Measurements from ENCODE around the gene HDAC4.
A peak's percentile ranks its signal among the peaks of the same experiment; 100 is the strongest.

Gene HDAC4

DNA sequence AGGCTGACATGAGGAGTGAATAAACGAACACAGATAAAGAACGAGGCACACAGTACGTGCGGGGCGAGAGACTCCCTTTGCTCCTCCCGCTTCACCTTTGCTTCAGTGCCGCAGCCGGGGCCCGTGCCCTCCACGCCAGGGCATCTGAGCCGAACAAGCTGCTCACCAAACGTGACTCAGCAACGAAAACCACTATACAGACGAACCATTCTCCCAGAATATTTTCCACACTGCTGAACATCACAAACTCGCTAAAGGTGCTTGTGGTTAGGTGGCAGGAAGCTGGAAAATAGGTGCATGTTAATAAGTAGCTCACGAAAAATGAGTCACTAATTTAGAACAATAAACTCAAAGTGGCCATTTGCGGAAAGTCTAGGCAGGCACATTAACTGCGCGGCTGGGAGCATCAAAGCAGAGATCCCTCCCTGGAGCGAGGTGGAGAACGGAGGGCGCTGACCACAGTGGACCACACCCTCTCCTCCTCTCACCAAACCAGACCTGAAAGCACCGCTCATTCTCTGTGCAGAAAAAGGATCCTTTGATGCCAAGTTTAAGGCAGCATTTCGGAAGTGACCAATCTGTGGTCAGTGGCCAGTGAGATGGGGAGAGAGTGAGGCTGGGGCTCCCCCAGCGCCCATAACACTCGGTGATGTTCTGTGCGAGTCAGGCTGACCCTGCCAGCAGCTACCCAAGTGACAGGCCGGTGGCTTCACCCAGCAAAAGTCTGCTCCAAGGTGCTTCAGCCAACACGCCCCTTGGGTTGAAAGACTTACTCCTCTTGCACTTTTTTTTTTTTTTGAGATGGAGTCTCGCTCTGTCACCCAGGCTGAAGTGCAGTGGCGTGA is 153.2 kb downstream of the HDAC4 start:
- DNase-seq, result peak in 1 of 2 donors; percentile 11

DNA sequence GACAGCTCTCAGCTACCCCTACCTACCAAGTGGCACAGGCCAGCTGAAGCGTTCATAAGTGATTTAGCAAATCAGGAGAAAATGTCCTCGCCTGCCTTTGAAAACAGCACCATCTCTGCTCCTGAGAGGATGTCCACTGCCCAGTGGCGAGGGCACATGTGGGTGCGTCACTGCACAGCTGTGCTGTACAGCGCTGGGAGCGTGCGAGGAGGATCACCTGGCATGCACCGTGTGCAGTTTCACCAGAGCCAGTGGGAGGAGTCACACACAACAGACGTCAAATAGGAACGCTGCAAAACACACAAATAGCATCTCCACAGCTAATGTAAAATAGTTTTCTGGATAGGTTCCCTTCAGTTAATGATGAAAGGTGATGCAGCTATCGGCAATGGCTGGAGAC is 154.1 kb downstream of the HDAC4 start:
- DNase-seq, result peak in 1 of 2 donors; percentile 6

DNA sequence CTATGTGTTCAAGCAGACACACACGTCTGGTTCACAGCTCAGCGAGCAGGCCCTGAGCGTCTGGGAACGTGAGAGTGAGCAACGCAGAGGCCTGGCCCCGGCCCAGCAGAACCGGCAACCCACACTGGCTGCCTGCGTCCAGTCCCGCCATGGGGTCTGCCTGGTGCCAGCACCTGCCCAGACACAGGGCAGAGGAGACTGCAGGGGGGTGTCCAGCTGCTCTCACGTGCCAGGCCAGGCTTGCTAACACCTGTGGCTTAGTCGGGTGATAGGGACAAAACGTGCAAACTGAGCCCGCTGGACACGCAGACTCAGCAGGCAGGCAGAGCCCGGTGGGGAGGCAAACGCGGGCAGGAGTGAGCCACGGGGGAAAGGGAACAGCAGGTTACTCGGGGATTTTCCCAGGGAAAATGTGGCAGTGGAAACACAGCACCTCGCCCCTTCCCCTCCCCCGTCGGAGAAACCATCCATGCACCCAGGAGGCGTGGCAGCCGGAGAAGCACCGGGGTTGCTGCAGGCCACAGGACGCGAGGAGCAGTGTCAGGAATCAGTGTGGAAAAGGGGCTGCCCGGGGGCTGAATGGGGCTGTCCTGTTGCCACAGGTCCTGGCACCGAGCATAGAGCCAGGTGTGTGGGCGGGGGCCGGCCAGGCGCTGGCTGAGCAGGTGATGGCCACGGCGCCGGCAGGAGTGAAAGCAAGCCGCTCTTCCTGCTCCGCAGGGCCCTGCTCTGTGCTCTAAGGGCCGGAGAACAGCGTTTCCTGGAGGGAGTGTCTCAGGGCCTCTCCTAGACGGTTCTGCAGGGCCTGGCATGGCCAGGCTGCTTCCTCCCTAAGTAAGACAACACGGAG is 154.7 kb downstream of the HDAC4 start:
- peak in 1 of 2 donors; percentile 4 for DNase-seq

DNA sequence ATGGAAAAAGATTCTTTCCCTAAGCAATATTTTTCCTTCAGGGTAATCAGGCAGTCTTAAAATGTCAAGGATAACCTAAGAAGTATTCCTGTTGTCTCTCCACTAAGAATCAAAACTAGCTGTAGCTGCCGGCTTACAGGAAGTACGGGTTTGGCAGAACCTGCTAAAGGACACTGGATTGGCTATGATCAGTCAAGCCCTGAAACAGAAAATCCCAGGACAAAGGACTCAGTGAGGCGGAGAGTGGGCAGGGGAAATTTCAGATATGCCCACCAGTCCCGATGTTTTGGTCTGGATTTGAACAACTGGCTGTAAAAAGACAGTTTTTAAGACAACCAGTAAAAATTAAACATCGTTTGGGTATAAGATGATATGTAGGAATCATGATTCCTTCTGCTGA is 155.7 kb downstream of the HDAC4 start:
- DNase-seq, result peak in 1 of 2 donors; percentile 1

- DNase-seq, result no peak
Measured at GRCh38 chr2:239244625-239245024, 156.2 kb downstream of the HDAC4 start.

DNA sequence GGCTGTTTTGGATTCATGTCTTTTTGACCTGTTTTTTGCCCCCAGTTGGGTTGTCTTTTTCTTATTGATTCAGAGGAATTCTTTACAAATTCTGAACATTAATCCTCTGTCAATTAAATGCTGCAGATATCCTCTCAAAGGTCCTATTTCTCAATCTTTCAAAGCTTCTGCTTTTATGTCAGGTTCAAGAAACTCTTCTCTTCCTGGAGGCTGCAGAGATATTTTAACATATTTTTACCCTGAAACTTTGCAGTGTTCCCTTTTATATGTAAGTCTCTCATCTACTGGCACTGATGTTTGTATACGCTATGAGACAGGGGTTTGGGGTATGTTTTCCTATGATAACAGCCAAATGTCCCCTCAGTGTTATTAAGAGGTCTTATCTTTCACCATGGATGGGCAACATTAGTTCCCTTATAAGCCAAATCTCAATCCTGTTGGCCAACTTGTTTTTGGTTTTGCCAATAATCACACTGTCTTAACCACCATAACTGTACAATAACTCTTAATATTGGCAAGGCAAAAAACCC is 159.3 kb downstream of the HDAC4 start:
- no peak for DNase-seq

GRCh38 chr2:239240414-239240881 is 160.4 kb downstream of the HDAC4 start:
- DNase-seq, result peak in 1 of 2 donors; percentile 11

DNA sequence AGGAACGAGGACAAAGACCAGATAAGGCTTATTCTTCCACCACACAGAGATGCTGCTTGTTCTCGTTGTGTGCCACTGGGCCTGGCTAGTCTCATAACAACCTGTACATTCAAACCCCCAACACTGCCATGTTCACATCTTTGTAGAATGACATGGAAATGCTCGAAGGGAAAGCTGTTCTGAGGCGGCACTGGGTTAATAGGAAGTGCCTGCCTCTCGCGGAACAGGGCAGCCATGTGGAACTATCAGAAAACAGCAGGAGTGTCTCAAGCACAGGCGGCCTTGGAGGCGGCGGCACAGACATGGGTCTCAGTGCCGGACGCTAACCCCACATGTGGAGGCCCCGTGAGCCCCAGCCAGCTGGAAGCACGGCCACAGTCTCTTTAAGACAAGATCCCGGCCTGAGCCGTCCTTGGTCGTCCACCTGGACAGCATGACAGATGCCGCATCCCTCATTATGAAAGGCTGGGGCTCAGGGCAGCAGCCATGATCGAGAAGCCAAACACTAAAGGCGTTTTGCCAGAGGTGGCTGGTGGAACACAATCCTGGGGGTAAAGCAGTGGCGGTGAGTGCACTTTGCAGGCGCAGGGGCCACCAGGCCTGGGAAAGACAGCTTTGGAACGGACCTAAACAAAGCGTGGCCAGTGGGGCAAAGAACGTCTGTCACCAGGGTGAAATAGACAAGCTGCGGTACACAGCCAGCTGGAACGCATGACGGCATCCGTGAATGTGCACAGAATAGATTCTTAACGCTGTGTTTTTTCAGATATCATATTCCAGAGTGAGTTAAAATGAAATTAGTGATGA is 161.0 kb downstream of the HDAC4 start:
- peak in 1 of 2 donors; percentile 10 for DNase-seq

- DNase-seq, result peak in 1 of 2 donors; percentile 9
Measured at GRCh38 chr2:239238839-239239606, 161.8 kb downstream of the HDAC4 start.

DNA sequence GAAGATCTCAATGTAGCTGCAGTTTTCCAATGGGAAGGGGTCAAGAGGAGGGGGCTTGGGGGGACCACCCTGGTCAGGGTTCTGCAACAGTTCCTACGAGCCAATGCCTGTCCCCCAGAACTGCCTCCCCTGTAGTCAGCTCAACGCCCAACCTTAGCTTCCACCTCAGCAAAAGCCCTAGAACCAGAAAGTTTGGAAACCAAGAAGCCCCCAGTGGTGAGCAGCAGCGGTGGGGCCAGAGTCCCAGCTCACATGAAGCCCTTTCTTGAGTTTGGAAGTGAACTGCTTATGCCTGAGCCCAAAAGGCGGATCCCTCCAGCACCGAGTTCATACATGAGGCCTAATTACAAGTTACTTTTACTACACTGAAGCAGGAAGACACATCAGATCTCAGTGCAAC is 162.4 kb downstream of the HDAC4 start:
- DNase-seq, result peak in 1 of 2 donors; percentile 7

GRCh38 chr2:239236808-239237205 is 164.0 kb downstream of the HDAC4 start:
- peak in 1 of 2 donors; percentile 11 for DNase-seq

GRCh38 chr2:239236043-239236807 is 164.6 kb downstream of the HDAC4 start:
- peak in 1 of 2 donors; percentile 8 for DNase-seq

DNA sequence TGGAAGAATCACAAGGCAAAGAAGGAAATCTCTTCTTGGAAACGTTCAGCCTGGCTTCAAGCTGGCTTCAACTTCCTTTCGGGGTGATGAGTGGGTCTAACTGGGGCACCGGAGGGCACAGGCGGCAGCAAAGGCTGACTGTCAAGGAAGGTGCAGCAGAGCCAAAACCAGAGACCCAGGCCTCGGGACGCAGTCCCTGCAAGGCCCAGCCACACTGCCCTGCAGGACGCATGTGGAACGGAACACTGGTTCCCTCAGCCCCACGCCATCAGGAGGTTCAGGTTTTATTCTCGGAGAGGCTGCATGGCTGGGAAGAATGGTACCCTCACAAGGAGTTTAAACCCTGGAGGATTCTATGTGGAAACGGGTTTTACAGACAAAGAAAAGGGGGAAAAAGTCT is 165.5 kb downstream of the HDAC4 start:
- peak in 1 of 2 donors; percentile 4 for DNase-seq

GRCh38 chr2:239234191-239235175 is 166.3 kb downstream of the HDAC4 start:
- peak in 1 of 2 donors; percentile 11 for DNase-seq

- no peak for DNase-seq
Measured at GRCh38 chr2:239233576-239233975, 167.2 kb downstream of the HDAC4 start.

DNA sequence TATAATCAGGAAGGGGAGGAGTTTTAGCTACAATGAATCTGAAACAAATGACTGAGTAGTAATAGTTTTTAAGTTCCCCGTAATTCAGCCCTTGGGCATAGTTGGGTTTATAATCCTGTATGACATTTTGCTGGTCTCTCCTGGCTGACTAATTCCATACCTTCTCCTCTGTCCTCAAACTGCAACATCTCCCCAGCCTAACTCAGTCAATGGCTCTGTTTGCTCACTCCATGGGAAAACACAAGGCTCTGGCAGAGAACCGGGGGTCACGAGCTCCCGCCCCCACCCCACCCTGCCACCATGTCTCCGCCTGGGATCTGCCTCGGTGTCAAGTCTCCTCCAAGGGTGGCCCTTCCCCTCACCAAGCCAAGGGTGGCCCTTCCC is 168.6 kb downstream of the HDAC4 start:
- peak in 1 of 2 donors; percentile 1 for DNase-seq

DNA sequence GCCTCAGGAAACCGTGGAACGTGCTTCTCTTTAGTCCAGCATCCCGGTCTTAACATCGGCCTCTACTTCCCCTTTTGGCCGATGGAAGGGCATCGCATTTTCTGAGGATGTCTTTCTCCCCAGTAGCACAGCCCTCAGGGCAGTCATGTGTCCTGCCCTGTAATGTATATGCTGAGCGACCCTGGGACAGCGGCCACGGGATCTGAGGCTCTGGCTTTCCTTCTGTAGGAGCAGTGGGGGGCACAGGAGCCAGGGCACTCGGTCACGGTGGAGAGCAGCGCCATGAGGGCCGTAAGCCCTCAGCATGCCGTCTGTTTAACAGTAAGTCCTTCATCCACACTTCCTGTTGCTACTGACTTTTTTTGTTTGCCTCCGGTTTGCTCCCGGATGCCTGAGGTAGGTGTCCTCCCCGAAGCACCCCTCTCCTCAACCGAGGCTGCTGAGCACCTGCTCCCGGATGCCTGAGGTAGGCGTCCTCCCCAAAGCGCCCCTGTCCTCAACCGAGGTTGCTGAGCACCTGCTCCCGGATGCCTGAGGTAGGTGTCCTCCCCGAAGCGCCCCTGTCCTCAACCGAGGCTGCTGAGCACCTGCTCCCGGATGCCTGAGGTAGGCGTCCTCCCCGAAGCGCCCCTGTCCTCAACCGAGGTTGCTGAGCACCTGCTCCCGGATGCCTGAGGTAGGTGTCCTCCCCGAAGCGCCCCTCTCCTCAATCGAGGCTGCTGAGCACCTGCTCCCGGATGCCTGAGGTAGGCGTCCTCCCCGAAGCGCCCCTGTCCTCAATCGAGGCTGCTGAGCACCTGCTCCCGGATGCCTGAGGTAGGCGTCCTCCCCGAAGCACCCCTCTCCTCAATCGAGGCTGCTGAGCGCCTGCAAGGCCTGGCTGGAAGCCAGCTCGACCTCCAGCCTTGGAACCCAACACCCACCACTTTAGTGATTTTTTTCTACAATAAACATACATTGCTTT is 169.3 kb downstream of the HDAC4 start:
- peak in 1 of 2 donors; percentile 20 for DNase-seq
